HepG2 (cell line): ENCODE data around the gene MTA2. TPM values are rescaled to one million over a fixed set of nuclear protein-coding genes. Genes with fewer than 3 reads are reported as not detected.

Experiments
- ATAC-seq: fragments of 200-7000 bp; cut with Tn5 transposase; 3 replicates; pipeline ENCODE4 v1.9.1; 2020; ENCODE audit warnings: mild to moderate bottlenecking, moderate library complexity
- BruUV-seq: library from RNA; stranded (reverse); fragments of 400-500 nt; replicated peaks from 2 replicates; lab custom pipeline; 2021; lab: Mats Ljungman, UMichigan
- CTCF ChIA-PET: fragments of 300-600 bp; formaldehyde crosslinking; extraction: SDS; loops from one replicate; lab custom pipeline; 2021; ENCODE audit warnings: low total read pairs, inconsistent platforms, low intra/inter-chr PET ratio; lab: Yijun Ruan, JAX
- POLR2A ChIA-PET: fragments of 350-600 bp; sonication (Branson Sonifier 250); formaldehyde crosslinking; loops from one replicate; lab custom pipeline; 2020; ENCODE audit warnings: antibody characterized with exemption, inconsistent platforms; lab: Yijun Ruan, JAX
- DNase-seq: peaks from one replicate; pipeline ENCODE4 v3.0.0-alpha.2; 2015; ENCODE audit warnings: low spot score
- FAIRE-seq: peaks from 3 replicates; lab custom pipeline; 2011; peaks lifted over from hg19 to GRCh38; lab: Jason Lieb, UNC
- H2AFZ ChIP-seq: one replicate; pipeline ENCODE4 v1.6.1; 2011; ENCODE audit warnings: low read length, inconsistent platforms
- H3K27ac ChIP-seq: fragments of 300-600 bp; 3 replicates; pipeline ENCODE4 v1.8.0; 2011; ENCODE audit warnings: mixed run types, mild to moderate bottlenecking, mixed read lengths, low read length, inconsistent platforms; ENCODE audit not compliant: insufficient read depth; ENCODE audit errors: extremely low read length
- H3K27me3 ChIP-seq, 2 experiments: fragments of 200-600 bp in 1 of 2; 2 replicates in 1 of 2; 3 replicates in 1 of 2; pipeline versions ENCODE4 v1.6.0 to v1.8.0; 2011; ENCODE audit warnings: low read length in 2 of 2, mild to moderate bottlenecking in 2 of 2, moderate library complexity in 2 of 2, inconsistent platforms in 1 of 2; ENCODE audit not compliant: insufficient read depth in 2 of 2, control insufficient read depth in 1 of 2
- H3K36me3 ChIP-seq, 2 experiments: fragments of 200-600 bp in 1 of 2; replicated peaks in 1 of 2; 2 replicates in 1 of 2; 3 replicates in 1 of 2; pipeline versions ENCODE4 v1.5.1 to v1.8.0; 2011; ENCODE audit warnings: low read length in 2 of 2, inconsistent platforms in 1 of 2; ENCODE audit not compliant: insufficient read depth in 2 of 2, control insufficient read depth in 1 of 2
- H3K4me1 ChIP-seq: 2 replicates; pipeline ENCODE4 v1.5.1; 2012; ENCODE audit warnings: low read length, inconsistent platforms; ENCODE audit not compliant: insufficient read depth
- H3K4me2 ChIP-seq: 2 replicates; pipeline ENCODE4 v1.6.0; 2011; ENCODE audit warnings: low read depth, low read length, inconsistent platforms
- H3K4me3 ChIP-seq, 3 experiments: fragments of 200-600 bp in 1 of 3; sonication (generic), shearing (Covaris generic) in 1 of 3; replicated peaks in 1 of 3; 2 replicates each; pipeline ENCODE4 v1.5.1; 2011 to 2016; ENCODE audit warnings: low read length in 3 of 3, inconsistent platforms in 2 of 3, low read depth in 2 of 3, mild to moderate bottlenecking in 2 of 3, control low read depth in 1 of 3, mixed read lengths in 1 of 3; ENCODE audit not compliant: insufficient read depth in 1 of 3
- H3K79me2 ChIP-seq: one replicate; pipeline ENCODE4 v1.6.1; 2011; ENCODE audit warnings: low read length, inconsistent platforms; ENCODE audit not compliant: insufficient read depth
- H3K9ac ChIP-seq: 2 replicates; pipeline ENCODE4 v1.6.0; 2011; ENCODE audit warnings: mild to moderate bottlenecking, low read depth, low read length, inconsistent platforms; ENCODE audit not compliant: insufficient read depth
- H3K9me3 ChIP-seq: 2 replicates; pipeline ENCODE4 v1.5.1; 2012; ENCODE audit warnings: mild to moderate bottlenecking, low read length
- H4K20me1 ChIP-seq: 2 replicates; pipeline ENCODE4 v1.6.0; 2011; ENCODE audit warnings: inconsistent platforms, mild to moderate bottlenecking, low read length, moderate library complexity; ENCODE audit not compliant: insufficient read depth
- ARID3A ChIP-seq: IDR thresholded peaks from 2 replicates; pipeline ENCODE4 v1.6.1; 2012; ENCODE audit warnings: low read depth, low read length, improper control_type of control experiment
- DMTF1 ChIP-seq: sonication (generic); formaldehyde crosslinking; IDR thresholded peaks from 2 replicates; pipeline ENCODE4 v1.4.0; 2020; ENCODE audit warnings: mild to moderate bottlenecking, missing genetic modification reagents
- HMGA1 ChIP-seq: sonication (generic); formaldehyde crosslinking; conservative IDR thresholded peaks from 2 replicates; pipeline ENCODE4 v1.4.0; 2020; ENCODE audit warnings: missing genetic modification reagents
- PRPF4 ChIP-seq: fragments of 200-400 bp; formaldehyde crosslinking; IDR thresholded peaks from 2 replicates; pipeline ENCODE4 v1.6.1; 2016; ENCODE audit warnings: low read length, low read depth; ENCODE audit not compliant: poor library complexity, severe bottlenecking
- ZNF142 ChIP-seq: sonication (generic); formaldehyde crosslinking; IDR thresholded peaks from 2 replicates; pipeline ENCODE4 v1.4.0; 2020; ENCODE audit warnings: missing genetic modification reagents
- ZNF160 ChIP-seq: sonication (generic); formaldehyde crosslinking; IDR thresholded peaks from 2 replicates; pipeline ENCODE4 v1.8.0; 2022; ENCODE audit warnings: mild to moderate bottlenecking, inconsistent platforms, missing genetic modification reagents
- ZNF230 ChIP-seq: sonication (generic); formaldehyde crosslinking; IDR thresholded peaks from 2 replicates; pipeline ENCODE4 v1.4.0; 2020; ENCODE audit warnings: mild to moderate bottlenecking, missing genetic modification reagents
- ZNF362 ChIP-seq: sonication (generic); formaldehyde crosslinking; IDR thresholded peaks from 2 replicates; pipeline ENCODE4 v1.4.0; 2020; ENCODE audit warnings: missing genetic modification reagents, mild to moderate bottlenecking, borderline replicate concordance
- ZNF75D ChIP-seq: sonication (generic); formaldehyde crosslinking; IDR thresholded peaks from 2 replicates; pipeline ENCODE4 v1.8.1; 2023; ENCODE audit warnings: missing genetic modification reagents, mild to moderate bottlenecking, borderline replicate concordance
- WGBS: methylation state at CpG from one replicate; pipeline ENCODE4 v1.1.6; 2017; ENCODE audit warnings: low lambda C conversion rate; 5-methylcytosine and 5-hydroxymethylcytosine counted together
- in situ Hi-C: cut with HindIII; loops from 2 replicates; pipeline ENCODE4 v1.10.0; 2017; ENCODE audit warnings: low pct_unique_long_range_greater_than_20kb; ENCODE audit not compliant: extremely low pct_ligation_motif_present
- intact Hi-C: fragments of 100-400 bp; cut with micrococcal nuclease; formaldehyde crosslinking; loops from one replicate; pipeline ENCODE4 v1.10.0; 2022; ENCODE audit not compliant: unreplicated experiment
- polyA plus RNA-seq, 8 experiments: library from polyadenylated mRNA; depleted of rRNA in 3 of 8; stranded (reverse) in 7 of 8; unstranded in 1 of 8; fragments of >200 nt; fragmentation: Illumina TruSeq in 4 of 8; extraction: Trizol in 4 of 8; gene quantifications; 2 replicates each; pipeline versions ENCODE4 v1.2.1 to v1.2.3, GENCODE V29; 2011 to 2016; ENCODE audit warnings: low read depth in 4 of 8, missing spikeins in 1 of 8, mixed read lengths in 1 of 8; ENCODE audit not compliant: insufficient read depth in 1 of 8
- total RNA-seq, 5 experiments: library from RNA; depleted of rRNA; stranded (reverse); fragments of >200 nt; fragmentation: Illumina TruSeq; extraction: Trizol; gene quantifications; 2 replicates each; pipeline ENCODE4 v1.2.3, GENCODE V29; 2016; ENCODE audit warnings: low read depth in 1 of 5
- TF ChIP-seq, protein P1 (sequence below): IDR thresholded peaks from 2 replicates; pipeline ENCODE4 v1.6.1; 2018; ENCODE audit warnings: missing genetic modification reagents

The MTA2 gene
- total and polyA plus RNA-seq, 2 of the 13 experiments (the other 11 are each of a cell fraction or from before 2014, with no cell fraction given): 14.0 to 70.0 TPM

- no peaks in the 10 kb centered on the region for H4K20me1 ChIP-seq
- POLR2A ChIA-PET: interaction anchor here (1.9 to 4.0 kb wide), 4 partner anchors 8 to 33 kb away, joined by 7 to 39 read pairs (median 33); partner anchors contain the start of genes B3GAT3, GANAB, MTA2 and TUT1
- no CpG with 5 or more reads among the region's 15 CpGs for WGBS
- in situ Hi-C loops: no loop called here
- H3K27ac ChIP-seq: peak overlapping the region; percentile 64
- no peak overlapping the region for H3K9ac ChIP-seq
- DNase-seq: no peak
- CTCF ChIA-PET: interaction anchor here (0.6 to 2.3 kb wide), 4 partner anchors 8 to 82 kb away, joined by 3 to 14 read pairs (median 5); partner anchors contain the start of genes B3GAT3 and TUT1
- peaks cover 2% of the 10 kb centered on the region for H3K79me2 ChIP-seq
- H3K4me2 ChIP-seq: peak overlapping the region; percentile 53
- H3K9me3 ChIP-seq: no peaks in the 10 kb centered on the region
- intact Hi-C loops: loop anchor here (5.0 kb wide), 1 partner anchor 39 kb away; the partner anchor contains the start of gene INTS5
- H3K27me3 ChIP-seq: no peaks in the 10 kb centered on the region; a peak in 1 of 5 replicates
- no peaks in the 10 kb centered on the region for H3K36me3 ChIP-seq
- ATAC-seq: peak; percentile 10
- FAIRE-seq: no peak
- peak overlapping the region in 2 of 3 experiments; percentile 77 to 93; a peak in 4 of 6 replicates for H3K4me3 ChIP-seq
- no TSS peak for BruUV-seq
- H2AFZ ChIP-seq: no peak overlapping the region
- H3K4me1 ChIP-seq: peaks cover 48% of the 10 kb centered on the region
- TF ChIP-seq ZNF75D (no peak), DMTF1 (CRISPR knock-in tag) (no peak), ZNF160 (no peak), ZNF230 (0 out of 2 replicates have a peak, but pooled peaks have one; percentile 33), PRPF4 (no peak), HMGA1 (no peak), ZNF362 (CRISPR knock-in tag) (no peak), ARID3A (no peak), ZNF142 (no peak)
- TF ChIP-seq, protein P1, sequence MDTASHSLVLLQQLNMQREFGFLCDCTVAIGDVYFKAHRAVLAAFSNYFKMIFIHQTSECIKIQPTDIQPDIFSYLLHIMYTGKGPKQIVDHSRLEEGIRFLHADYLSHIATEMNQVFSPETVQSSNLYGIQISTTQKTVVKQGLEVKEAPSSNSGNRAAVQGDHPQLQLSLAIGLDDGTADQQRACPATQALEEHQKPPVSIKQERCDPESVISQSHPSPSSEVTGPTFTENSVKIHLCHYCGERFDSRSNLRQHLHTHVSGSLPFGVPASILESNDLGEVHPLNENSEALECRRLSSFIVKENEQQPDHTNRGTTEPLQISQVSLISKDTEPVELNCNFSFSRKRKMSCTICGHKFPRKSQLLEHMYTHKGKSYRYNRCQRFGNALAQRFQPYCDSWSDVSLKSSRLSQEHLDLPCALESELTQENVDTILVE (CRISPR knock-in tag): no peak
Observed at GRCh38 chr11:62613291-62613778, 11.7 kb upstream of the MTA2 start.
